Measurements from ENCODE around the gene SHTN1. TPM values are rescaled to one million over a fixed set of nuclear protein-coding genes. Genes with fewer than 3 reads are reported as not detected.

The SHTN1 gene
- total and polyA plus RNA-seq, 10 of the 15 experiments (the other 5 are each of a cell fraction or from before 2014, with no cell fraction given) = 0.79 to 4.0 (median 2.0) TPM

DNA sequence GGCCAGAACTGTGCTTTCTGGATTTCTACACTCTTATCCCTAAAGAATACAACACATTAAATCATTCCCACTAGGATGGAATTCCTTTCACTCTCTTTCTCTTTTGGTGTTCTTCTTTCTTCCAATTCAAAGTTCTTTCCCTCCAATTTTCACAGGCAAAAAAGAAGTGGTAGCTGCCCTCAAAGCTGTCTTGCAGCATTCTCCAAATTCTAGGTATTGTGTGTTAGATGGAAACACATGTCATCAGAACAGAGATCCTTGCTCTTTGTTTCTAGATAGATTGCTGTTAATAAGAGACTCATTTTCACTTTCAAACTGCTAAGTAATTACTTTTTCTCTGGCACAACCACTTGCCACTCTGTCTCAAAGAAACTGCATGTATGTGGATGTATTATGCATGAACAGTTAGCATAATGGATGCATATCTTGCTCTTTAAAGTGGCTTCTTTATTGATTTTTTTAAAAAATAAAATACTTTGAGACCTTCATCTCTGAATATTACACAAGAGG is 31.0 kb downstream of the SHTN1 start (continued):
- TF ChIP-seq E2F4 (IDR thresholded peaks at IDR 0.05; ENCODE audit: low read depth, low read length) = no peak
- no peak for TF ChIP-seq ZBTB40 (IDR thresholded peaks at IDR 0.05; ENCODE audit: borderline replicate concordance)
- no peak for TF ChIP-seq FOXK2 (IDR thresholded peaks at IDR 0.05)
- no peak for TF ChIP-seq NFIC (IDR thresholded peaks at IDR 0.05; ENCODE audit: low read depth, low read length)
- TF ChIP-seq NFYB (IDR thresholded peaks at IDR 0.05; ENCODE audit: insufficient read depth, low read depth, low read length) = no peak
- TF ChIP-seq RAD21 (IDR thresholded peaks at IDR 0.05; ENCODE audit: insufficient read depth, low read depth, low read length) = no peak
- no peak for TF ChIP-seq CTCF (IDR thresholded peaks at IDR 0.05 in 2 of 3, conservative IDR thresholded peaks at IDR 0.05 in 1 of 3; ENCODE audit: control insufficient read depth in 2 of 3, extremely low read depth in 1 of 3, insufficient read depth in 1 of 3, low read depth in 3 of 3, low read length in 3 of 3)
- TF ChIP-seq ESRRA (IDR thresholded peaks at IDR 0.05; ENCODE audit: low read length) = no peak
- TF ChIP-seq, protein P1, sequence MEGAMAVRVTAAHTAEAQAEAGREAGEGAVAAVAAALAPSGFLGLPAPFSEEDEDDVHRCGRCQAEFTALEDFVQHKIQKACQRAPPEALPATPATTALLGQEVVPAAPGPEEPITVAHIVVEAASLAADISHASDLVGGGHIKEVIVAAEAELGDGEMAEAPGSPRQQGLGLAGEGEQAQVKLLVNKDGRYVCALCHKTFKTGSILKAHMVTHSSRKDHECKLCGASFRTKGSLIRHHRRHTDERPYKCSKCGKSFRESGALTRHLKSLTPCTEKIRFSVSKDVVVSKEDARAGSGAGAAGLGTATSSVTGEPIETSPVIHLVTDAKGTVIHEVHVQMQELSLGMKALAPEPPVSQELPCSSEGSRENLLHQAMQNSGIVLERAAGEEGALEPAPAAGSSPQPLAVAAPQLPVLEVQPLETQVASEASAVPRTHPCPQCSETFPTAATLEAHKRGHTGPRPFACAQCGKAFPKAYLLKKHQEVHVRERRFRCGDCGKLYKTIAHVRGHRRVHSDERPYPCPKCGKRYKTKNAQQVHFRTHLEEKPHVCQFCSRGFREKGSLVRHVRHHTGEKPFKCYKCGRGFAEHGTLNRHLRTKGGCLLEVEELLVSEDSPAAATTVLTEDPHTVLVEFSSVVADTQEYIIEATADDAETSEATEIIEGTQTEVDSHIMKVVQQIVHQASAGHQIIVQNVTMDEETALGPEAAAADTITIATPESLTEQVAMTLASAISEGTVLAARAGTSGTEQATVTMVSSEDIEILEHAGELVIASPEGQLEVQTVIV (IDR thresholded peaks at IDR 0.05; ENCODE audit: borderline replicate concordance, partially characterized antibody) = no peak
- TF ChIP-seq ZSCAN29 (IDR thresholded peaks at IDR 0.05) = no peak
- no peak for TF ChIP-seq YY1 (IDR thresholded peaks at IDR 0.05; ENCODE audit: low read depth, low read length)

All from GM12878 (cell line).